ENCODE measurements around the gene NELL1. TPM values are rescaled to one million over a fixed set of nuclear protein-coding genes. Genes with fewer than 3 reads are reported as not detected.

Gene NELL1
- polyA plus RNA-seq, 2 of the 4 experiments (the other 2 are of a cell fraction) = not detected

- TF ChIP-seq PHF8 (IDR thresholded peaks at IDR 0.05; ENCODE audit: borderline replicate concordance, low read depth) (no peak), GATA3 (IDR thresholded peaks at IDR 0.05; ENCODE audit: borderline replicate concordance) (no peak), SREBF2 (IDR thresholded peaks at IDR 0.05) (no peak), USF2 (IDR thresholded peaks at IDR 0.05) (no peak), CTCF (IDR thresholded peaks at IDR 0.05) (no peak), HDAC2 (IDR thresholded peaks at IDR 0.05) (no peak), NR3C1 (IDR thresholded peaks at IDR 0.05) (no peak), RFX5 (IDR thresholded peaks at IDR 0.05) (no peak), KDM5A (IDR thresholded peaks at IDR 0.05) (no peak), RNF2 (IDR thresholded peaks at IDR 0.05; ENCODE audit: borderline replicate concordance, low read depth) (no peak), CEBPB (IDR thresholded peaks at IDR 0.05) (no peak), JUNB (IDR thresholded peaks at IDR 0.05) (no peak), JUN (IDR thresholded peaks at IDR 0.05) (no peak)
- POLR2A ChIA-PET = no interaction called here
- Histone ChIP-seq H3K4me3 (no peak overlapping the region), H3K9me3 (no peaks in the 10 kb centered on the region), H3K4me2 (no peak overlapping the region), H3K27ac (no peak overlapping the region), H3K4me1 (no peaks in the 10 kb centered on the region)
- no peak for ATAC-seq
- no peak for FAIRE-seq
- CTCF ChIA-PET = no interaction called here
- DNase-seq (ENCODE audit: low read depth in 1 of 2, low spot score in 1 of 2) = no peak
- 22% methylated on average over 5 of the region's 5 CpGs for WGBS (ENCODE audit: missing lambda C conversion rate)
Measured at GRCh38 chr11:21396342-21397008, 727.1 kb downstream of the NELL1 start.

- no peak overlapping the region for H3K4me3 ChIP-seq
- ChIA-PET POLR2A (no interaction called here), CTCF (no interaction called here)
- ATAC-seq (no peak), FAIRE-seq (no peak), DNase-seq (ENCODE audit: low read depth in 1 of 2, low spot score in 1 of 2) (no peak)
- no peaks in the 10 kb centered on the region for H3K4me1 ChIP-seq
- WGBS (ENCODE audit: missing lambda C conversion rate) = 18% methylated on average over 3 of the region's 3 CpGs
- H3K27ac ChIP-seq = no peak overlapping the region
- H3K4me2 ChIP-seq = no peak overlapping the region
- TF ChIP-seq PHF8 (IDR thresholded peaks at IDR 0.05; ENCODE audit: borderline replicate concordance, low read depth) (no peak), JUNB (IDR thresholded peaks at IDR 0.05) (no peak), NPAS2 (CRISPR knock-in tag; IDR thresholded peaks at IDR 0.05; ENCODE audit: borderline replicate concordance) (no peak), HMGXB4 (CRISPR knock-in tag; IDR thresholded peaks at IDR 0.05; ENCODE audit: borderline replicate concordance) (no peak), ELK1 (IDR thresholded peaks at IDR 0.05; ENCODE audit: low read depth, low read length) (no peak), HOXA7 (CRISPR knock-in tag; IDR thresholded peaks at IDR 0.05) (no peak), ZC3H11A (IDR thresholded peaks at IDR 0.05) (no peak), EHMT2 (IDR thresholded peaks at IDR 0.05; ENCODE audit: low read depth) (no peak), RFX5 (IDR thresholded peaks at IDR 0.05) (no peak), HOXB5 (CRISPR knock-in tag; IDR thresholded peaks at IDR 0.05) (no peak), CBX2 (IDR thresholded peaks at IDR 0.05; ENCODE audit: borderline replicate concordance, low read depth) (no peak), MAFK (IDR thresholded peaks at IDR 0.05; ENCODE audit: partially characterized antibody) (no peak), TFCP2L1 (CRISPR knock-in tag; IDR thresholded peaks at IDR 0.05) (no peak), SREBF2 (IDR thresholded peaks at IDR 0.05) (no peak), KDM1A (IDR thresholded peaks at IDR 0.05; ENCODE audit: low read depth) (no peak), ZNF302 (CRISPR knock-in tag; IDR thresholded peaks at IDR 0.05) (no peak), BCL3 (IDR thresholded peaks at IDR 0.05) (no peak), GATA3 (IDR thresholded peaks at IDR 0.05; ENCODE audit: borderline replicate concordance) (no peak)
- H3K9me3 ChIP-seq = no peaks in the 10 kb centered on the region
Measured at GRCh38 chr11:21398195-21398594, 728.8 kb downstream of the NELL1 start.

Measured in A549 (cell line).